Femur (tissue), 1 donor: ENCODE results near the gene ZFP1.
"Not testable (repeated sequence)": the region's sequence is repeated elsewhere in the genome, so short reads cannot be mapped to it uniquely, and the experiment has no call there.

Source experiments
- DNase-seq: peaks from one replicate; pipeline ENCODE4 v3.0.0-alpha.2; 2017

Gene ZFP1

DNA sequence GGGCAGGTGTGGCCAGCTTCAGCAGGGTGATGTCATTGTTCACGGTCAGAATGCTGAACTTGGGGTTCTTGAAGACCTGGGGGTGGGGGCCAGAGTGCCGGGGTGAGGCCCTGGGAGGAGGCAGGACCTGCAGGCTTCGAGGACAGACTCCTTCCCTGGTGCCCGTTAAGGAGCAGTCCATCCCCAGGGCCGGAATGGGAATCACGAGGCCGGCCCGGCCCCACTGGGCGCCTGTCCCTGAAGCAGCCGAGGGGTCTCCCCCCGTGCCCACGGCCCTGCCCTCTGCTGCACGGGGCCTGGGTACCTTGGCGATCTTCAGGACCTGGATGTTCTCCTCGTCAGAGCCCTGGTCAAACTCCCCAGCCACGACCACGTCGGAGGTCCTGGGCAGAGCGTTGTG is 57.1 kb downstream of the ZFP1 start:
- DNase-seq: not testable (repeated sequence)

- DNase-seq: not testable (repeated sequence)
Observed at GRCh38 chr16:75205961-75206748, 57.8 kb downstream of the ZFP1 start.

GRCh38 chr16:75206749-75207451 is 58.6 kb downstream of the ZFP1 start, which contains the start of gene CTRB2:
Gene CTRB2, minus strand, starts transcription at chr16:75207161. Its CDS starts 20 bp downstream, at chr16:75207141.
- no peak for DNase-seq

DNA sequence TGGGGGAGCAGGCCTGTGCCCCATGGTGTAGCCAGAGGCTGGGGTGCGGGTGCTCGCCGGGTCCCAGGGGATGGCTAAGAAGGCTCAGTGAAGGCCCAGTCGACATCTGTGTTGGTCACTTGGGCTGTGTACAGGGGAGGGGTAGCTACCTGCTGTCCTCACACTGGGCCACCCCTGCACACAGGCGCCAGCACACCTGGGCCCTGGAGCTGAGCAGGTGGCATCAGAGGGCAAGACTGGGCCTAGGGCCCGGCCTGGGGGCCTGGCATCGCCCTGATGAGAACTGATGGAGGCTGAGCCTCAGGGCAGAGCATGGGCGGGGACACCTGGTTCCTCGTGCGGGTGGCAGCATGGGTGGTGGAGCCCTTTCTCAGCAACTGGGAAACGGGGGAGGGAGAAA is 59.5 kb downstream of the ZFP1 start:
- DNase-seq: no peak

GRCh38 chr16:75208242-75208825 is 60.0 kb downstream of the ZFP1 start:
- no peak for DNase-seq

GRCh38 chr16:75208861-75209505 is 60.7 kb downstream of the ZFP1 start:
- no peak for DNase-seq

DNA sequence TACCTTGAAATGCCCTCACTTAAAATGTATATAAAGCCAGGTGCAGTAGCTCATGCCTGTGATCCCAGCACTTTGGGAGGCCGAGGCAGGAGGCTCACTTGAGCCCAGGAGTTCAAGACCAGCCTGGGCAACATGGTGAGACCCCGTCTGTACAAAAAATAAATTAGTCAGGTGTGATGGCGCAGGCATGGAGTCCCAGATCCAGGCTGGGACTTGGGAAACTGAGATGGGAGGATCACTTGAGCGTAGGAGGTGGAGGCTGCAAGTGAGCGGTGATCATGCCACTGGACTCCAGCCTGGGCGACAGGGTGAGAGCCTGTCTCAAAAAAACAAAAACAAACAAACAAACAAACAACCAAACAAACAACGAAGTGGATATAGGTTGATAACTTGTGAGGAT is 61.2 kb downstream of the ZFP1 start:
- not testable (repeated sequence) for DNase-seq

- no peak for DNase-seq
Observed at GRCh38 chr16:75209944-75210343, 61.6 kb downstream of the ZFP1 start.

- not testable (repeated sequence) for DNase-seq
Observed at GRCh38 chr16:75211286-75211685, 63.0 kb downstream of the ZFP1 start.

GRCh38 chr16:75216127-75216526 is 67.8 kb downstream of the ZFP1 start:
- DNase-seq: no peak

- DNase-seq: no peak
Observed at GRCh38 chr16:75216576-75216975, 68.3 kb downstream of the ZFP1 start.

GRCh38 chr16:75217389-75217851 is 69.1 kb downstream of the ZFP1 start:
- no peak for DNase-seq

DNA sequence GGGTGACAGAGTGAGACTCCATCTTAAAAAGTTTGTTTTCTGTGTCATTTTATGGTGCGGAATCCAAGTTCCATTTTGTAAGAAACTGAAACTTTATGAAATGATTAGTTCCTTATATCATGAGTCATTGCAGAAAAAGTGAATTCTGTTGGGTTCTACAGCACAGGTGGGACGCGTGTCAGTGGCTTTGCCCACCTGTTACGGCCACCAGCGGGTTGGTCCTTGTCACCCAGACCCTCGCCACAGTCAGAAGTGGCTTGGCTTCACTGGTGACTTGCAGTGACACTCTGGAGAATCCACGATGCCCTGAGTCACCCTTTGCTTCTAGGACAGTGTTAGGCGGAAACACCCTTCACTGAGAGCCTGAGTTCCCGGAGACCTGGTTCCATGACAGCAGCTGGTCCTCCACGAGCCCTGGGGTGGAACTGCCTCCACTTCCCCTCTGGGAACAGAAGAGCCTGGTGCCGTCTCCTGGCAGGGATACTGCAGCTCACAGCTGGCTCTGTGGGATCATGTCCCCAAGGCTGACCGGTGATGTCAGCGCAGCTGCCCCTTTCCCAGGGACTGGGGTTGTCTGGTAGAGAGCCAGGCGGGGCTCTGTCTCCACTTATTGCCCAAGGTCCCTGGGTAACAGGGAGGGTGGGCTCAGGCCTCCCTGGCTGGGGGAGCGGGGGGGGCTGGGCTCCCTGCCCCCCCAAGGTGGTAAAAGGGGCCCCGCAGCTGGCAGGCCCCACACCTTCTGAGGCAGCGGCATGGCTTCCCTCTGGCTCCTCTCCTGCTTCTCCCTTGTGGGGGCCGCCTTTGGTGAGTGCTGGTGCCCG is 70.1 kb downstream of the ZFP1 start, which contains the start of gene CTRB1:
CTRB1 (plus strand) TSS at position 733 of the 821 bp plus-strand sequence; CDS start at position 753, 20 bp downstream.
- no peak for DNase-seq

GRCh38 chr16:75219088-75219487 is 70.8 kb downstream of the ZFP1 start:
- no peak for DNase-seq

DNA sequence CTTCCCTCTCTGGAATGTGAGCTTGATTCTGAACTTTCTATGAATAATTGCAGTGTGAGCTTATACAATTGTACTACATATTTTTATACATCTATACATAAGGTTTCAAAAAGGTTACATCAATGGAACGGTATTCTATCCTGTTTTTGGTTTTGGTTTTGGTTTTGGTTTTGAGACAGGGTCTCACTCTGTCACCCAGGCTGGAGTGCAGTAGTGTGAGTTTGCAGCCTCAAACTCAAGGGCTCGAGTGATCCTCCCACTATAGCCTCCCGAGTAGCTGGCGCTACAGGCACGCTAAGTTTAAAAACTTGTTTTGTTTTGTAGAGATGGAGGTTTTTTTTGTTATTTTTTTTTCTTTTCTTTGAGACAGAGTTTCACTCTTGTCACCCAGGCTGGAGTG is 71.5 kb downstream of the ZFP1 start:
- DNase-seq: no peak
